ENCODE results near the gene VMAC. TPM values are rescaled to one million over a fixed set of nuclear protein-coding genes. Genes with fewer than 3 reads are reported as not detected.
A peak's percentile ranks its signal among the peaks of the same experiment; 100 is the strongest.

The VMAC gene
- total and polyA plus RNA-seq, 9 of the 15 experiments (the other 6 are each of a cell fraction or from before 2014, with no cell fraction given): 0.03 to 3.4 (median 1.1) TPM

DNA sequence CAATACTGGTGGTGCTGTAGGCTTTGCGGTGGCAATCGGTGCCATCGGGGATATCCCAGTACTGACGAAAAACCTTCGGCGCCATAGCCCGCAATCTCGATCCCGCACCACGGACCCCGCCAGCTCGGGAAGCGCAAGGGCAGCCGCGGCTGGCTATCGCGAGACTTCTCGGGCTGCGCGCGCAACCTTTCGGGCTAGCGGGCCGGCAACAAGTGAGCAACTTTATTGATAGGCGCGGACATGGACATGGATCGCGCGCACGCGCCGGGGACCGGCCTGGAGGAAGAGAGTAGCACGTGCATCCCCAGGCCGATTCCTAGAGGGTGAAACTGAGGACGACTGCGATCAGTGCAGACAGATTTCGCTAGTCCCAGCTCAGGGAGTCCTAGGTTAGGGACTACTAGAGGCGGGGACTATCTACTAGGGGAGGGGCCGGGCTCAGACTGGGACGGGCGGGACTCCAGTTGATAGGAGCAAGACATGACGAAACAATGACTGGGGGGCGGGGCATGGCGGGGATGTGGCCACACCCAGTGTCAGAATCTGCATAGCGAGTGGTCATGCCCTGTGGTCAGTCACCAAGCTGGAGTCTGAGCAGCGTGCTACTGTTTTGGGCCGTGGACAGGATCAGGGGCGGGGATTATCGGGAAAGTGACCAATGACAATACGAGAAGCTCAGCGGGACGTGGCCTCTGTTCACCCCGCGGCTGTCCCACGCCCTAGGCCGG, 884 bp upstream of the VMAC start, which contains the start of gene NDUFA11 (continued):
- TF ChIP-seq MEF2D (tag; conservative IDR thresholded peaks at IDR 0.05; ENCODE audit: low read depth): 0 out of 2 replicates have a peak, but pooled peaks have one; percentile 37
- TF ChIP-seq RBM25 (IDR thresholded peaks at IDR 0.05; ENCODE audit: low read depth, low read length, severe bottlenecking): peak; percentile 90
- TF ChIP-seq, protein P1, sequence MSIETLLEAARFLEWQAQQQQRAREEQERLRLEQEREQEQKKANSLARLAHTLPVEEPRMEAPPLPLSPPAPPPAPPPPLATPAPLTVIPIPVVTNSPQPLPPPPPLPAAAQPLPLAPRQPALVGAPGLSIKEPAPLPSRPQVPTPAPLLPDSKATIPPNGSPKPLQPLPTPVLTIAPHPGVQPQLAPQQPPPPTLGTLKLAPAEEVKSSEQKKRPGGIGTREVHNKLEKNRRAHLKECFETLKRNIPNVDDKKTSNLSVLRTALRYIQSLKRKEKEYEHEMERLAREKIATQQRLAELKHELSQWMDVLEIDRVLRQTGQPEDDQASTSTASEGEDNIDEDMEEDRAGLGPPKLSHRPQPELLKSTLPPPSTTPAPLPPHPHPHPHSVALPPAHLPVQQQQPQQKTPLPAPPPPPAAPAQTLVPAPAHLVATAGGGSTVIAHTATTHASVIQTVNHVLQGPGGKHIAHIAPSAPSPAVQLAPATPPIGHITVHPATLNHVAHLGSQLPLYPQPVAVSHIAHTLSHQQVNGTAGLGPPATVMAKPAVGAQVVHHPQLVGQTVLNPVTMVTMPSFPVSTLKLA (conservative IDR thresholded peaks at IDR 0.05): peak; percentile 98 to 99
- TF ChIP-seq ZNF561 (CRISPR knock-in tag; conservative IDR thresholded peaks at IDR 0.05): 0 out of 2 replicates have a peak, but pooled peaks have one; percentile 61
- TF ChIP-seq, protein P2, sequence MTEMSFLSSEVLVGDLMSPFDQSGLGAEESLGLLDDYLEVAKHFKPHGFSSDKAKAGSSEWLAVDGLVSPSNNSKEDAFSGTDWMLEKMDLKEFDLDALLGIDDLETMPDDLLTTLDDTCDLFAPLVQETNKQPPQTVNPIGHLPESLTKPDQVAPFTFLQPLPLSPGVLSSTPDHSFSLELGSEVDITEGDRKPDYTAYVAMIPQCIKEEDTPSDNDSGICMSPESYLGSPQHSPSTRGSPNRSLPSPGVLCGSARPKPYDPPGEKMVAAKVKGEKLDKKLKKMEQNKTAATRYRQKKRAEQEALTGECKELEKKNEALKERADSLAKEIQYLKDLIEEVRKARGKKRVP (CRISPR knock-in tag; IDR thresholded peaks at IDR 0.05): peak; percentile 83
- no peak for TF ChIP-seq PREB (CRISPR knock-in tag; IDR thresholded peaks at IDR 0.05)
- no peak for TF ChIP-seq ZNF644 (tag; IDR thresholded peaks at IDR 0.05; ENCODE audit: low read depth)
- TF ChIP-seq NCOR1 (IDR thresholded peaks at IDR 0.05): no peak
- TF ChIP-seq XRCC5 (IDR thresholded peaks at IDR 0.05; ENCODE audit: low read depth, low read length): peak; percentile 85; the same call in 1 of the 2 replicates
- TF ChIP-seq NFATC3 (IDR thresholded peaks at IDR 0.05): peak; percentile 46; the same call in 1 of the 2 replicates
- TF ChIP-seq POLR3A (IDR thresholded peaks at IDR 0.05; ENCODE audit: borderline replicate concordance, extremely low read depth, insufficient read depth, insufficient read length): no peak
- peak; percentile 85; the same call in 1 of the 2 replicates for TF ChIP-seq ZHX1 (conservative IDR thresholded peaks at IDR 0.05; ENCODE audit: low read length)
- no peak for TF ChIP-seq UBTF (IDR thresholded peaks at IDR 0.05; ENCODE audit: borderline replicate concordance in 1 of 2, low read depth in 2 of 2, low read length in 2 of 2)
- TF ChIP-seq POLR3G (IDR thresholded peaks at IDR 0.05; ENCODE audit: extremely low read depth, insufficient read length, insufficient replicate concordance): no peak
- no peak; the same call in 1 of the 2 replicates for TF ChIP-seq KDM2B (CRISPR knock-in tag; IDR thresholded peaks at IDR 0.05)
- TF ChIP-seq FOXK2 (conservative IDR thresholded peaks at IDR 0.05 in 1 of 2, IDR thresholded peaks at IDR 0.05 in 1 of 2; ENCODE audit: low read depth in 2 of 2): peak; percentile 93 to 94; a peak in 3 of 4 replicates
